Right atrium auricular region (tissue), 2 donors: Measurements from ENCODE around the gene COL17A1. TPM values are rescaled to one million over a fixed set of nuclear protein-coding genes. Genes with fewer than 3 reads are reported as not detected.

ENCODE experiments used
- DNase-seq: peaks from one replicate; pipeline ENCODE4 v3.0.0-alpha.2; 2019; ENCODE audit warnings: low spot score
- H3K27ac ChIP-seq, 2 donors: fragments of 200-600 bp; sonication (generic); 1 replicate in 1 of 2; 2 replicates in 1 of 2; pipeline ENCODE4 v1.5.1; 2016 to 2019
- H3K27me3 ChIP-seq, 2 donors: fragments of 200-600 bp; sonication (generic); one replicate each; pipeline versions ENCODE4 v1.5.1 to v1.6.0; 2017 to 2019
- H3K36me3 ChIP-seq: fragments of 200-600 bp; sonication (generic); one replicate; pipeline ENCODE4 v1.5.1; 2016
- H3K4me1 ChIP-seq, 2 donors: fragments of 200-600 bp; sonication (generic); one replicate each; pipeline versions ENCODE4 v1.5.1 to v1.6.0; 2017 to 2019
- H3K4me3 ChIP-seq, 2 donors: fragments of 200-600 bp; sonication (generic); 1 replicate in 1 of 2; 2 replicates in 1 of 2; pipeline ENCODE4 v1.5.1; 2017 to 2019; ENCODE audit warnings: mild to moderate bottlenecking in 1 of 2, moderate library complexity in 1 of 2
- H3K9me3 ChIP-seq, 2 donors: fragments of 200-600 bp; sonication (generic); one replicate each; pipeline ENCODE4 v1.5.1; 2019
- total RNA-seq, 2 donors: library from RNA; depleted of rRNA; stranded (reverse); fragments of >200 nt; gene quantifications; one replicate each; pipeline ENCODE4 v1.1.0, GENCODE V29; 2016
- TF ChIP-seq, protein P1 (sequence below), 2 donors: fragments of 200-600 bp; sonication (generic); IDR thresholded peaks; one replicate each; pipeline ENCODE4 v1.5.1; 2019; ENCODE audit warnings: antibody characterized with exemption in 2 of 2

The COL17A1 gene
- total RNA-seq, 2 donors from 2014 or later, result 0.26 to 6.2 TPM

DNA sequence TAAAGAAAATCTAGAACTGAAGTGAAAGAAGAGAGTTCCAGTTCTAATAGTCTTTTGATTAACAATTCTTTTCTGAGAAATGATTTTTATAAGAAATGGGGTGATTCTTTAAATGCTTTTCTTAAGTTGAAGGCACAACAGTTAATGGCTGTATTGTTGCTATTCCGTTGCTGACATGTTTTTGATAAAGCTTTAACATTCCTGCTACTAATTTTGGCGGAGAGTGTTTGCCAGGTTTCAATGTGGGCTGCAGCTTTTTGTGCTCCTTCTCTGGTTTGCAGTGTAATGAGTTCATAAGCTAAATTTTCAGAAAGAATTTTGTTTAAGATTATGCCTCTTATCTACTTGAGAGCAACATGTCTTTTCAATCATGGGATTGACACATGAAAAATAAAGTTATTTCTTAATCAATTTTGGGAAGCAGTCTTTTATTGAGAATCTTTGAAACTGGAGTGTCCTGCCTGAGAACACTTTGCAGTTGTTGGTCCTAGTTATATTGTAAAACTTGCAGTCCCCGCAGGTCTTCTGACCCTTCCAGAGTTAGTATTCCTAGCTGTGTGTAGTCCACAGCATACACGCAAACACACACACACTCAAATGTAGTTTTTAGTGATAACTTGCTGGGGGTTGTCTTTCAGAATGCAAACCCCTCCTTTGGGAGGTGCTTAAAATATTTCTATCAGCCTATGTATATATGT lies 56.7 kb downstream of the COL17A1 start:
- TF ChIP-seq, protein P1, sequence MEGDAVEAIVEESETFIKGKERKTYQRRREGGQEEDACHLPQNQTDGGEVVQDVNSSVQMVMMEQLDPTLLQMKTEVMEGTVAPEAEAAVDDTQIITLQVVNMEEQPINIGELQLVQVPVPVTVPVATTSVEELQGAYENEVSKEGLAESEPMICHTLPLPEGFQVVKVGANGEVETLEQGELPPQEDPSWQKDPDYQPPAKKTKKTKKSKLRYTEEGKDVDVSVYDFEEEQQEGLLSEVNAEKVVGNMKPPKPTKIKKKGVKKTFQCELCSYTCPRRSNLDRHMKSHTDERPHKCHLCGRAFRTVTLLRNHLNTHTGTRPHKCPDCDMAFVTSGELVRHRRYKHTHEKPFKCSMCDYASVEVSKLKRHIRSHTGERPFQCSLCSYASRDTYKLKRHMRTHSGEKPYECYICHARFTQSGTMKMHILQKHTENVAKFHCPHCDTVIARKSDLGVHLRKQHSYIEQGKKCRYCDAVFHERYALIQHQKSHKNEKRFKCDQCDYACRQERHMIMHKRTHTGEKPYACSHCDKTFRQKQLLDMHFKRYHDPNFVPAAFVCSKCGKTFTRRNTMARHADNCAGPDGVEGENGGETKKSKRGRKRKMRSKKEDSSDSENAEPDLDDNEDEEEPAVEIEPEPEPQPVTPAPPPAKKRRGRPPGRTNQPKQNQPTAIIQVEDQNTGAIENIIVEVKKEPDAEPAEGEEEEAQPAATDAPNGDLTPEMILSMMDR (IDR thresholded peaks at IDR 0.05), result no peak
- H3K9me3 ChIP-seq, result no peaks in the 10 kb centered on the region
- no peak overlapping the region for H3K4me3 ChIP-seq
- H3K4me1 ChIP-seq, result peaks cover 0 to 14% of the 10 kb centered on the region in 2 donors
- peak overlapping the region; percentile 68 to 89 for H3K27ac ChIP-seq
- H3K27me3 ChIP-seq, result no peaks in the 10 kb centered on the region
- H3K36me3 ChIP-seq, result peaks cover 40% of the 10 kb centered on the region
- DNase-seq, result no peak

DNA sequence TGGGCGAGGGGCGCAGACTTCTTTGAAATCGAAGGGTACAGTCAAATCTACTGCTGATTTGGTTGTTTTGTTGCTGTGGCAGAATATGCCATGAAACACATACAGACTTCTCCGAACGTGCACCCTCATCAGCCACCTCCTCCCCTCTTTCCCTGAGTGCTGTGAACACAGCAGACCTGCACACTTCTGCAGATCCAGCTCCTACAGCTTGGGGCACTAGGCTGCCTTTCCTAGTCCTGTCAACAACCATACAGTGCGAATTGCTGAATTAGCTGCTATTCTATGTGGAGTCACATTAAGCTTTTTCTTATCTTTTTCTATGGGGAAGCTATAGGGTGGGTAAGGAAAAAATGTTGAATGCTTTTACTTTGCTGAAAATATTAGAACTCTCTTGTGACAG lies 57.5 kb downstream of the COL17A1 start:
- Histone ChIP-seq H3K27ac (peak overlapping the region; percentile 68 to 89), H3K36me3 (peaks cover 48% of the 10 kb centered on the region), H3K9me3 (no peaks in the 10 kb centered on the region), H3K27me3 (no peaks in the 10 kb centered on the region), H3K4me1 (peaks cover 0 to 14% of the 10 kb centered on the region in 2 donors), H3K4me3 (no peak overlapping the region)
- TF ChIP-seq, protein P1 (IDR thresholded peaks at IDR 0.05), result peak in 1 of 2 donors; percentile 65
- DNase-seq, result no peak

DNA sequence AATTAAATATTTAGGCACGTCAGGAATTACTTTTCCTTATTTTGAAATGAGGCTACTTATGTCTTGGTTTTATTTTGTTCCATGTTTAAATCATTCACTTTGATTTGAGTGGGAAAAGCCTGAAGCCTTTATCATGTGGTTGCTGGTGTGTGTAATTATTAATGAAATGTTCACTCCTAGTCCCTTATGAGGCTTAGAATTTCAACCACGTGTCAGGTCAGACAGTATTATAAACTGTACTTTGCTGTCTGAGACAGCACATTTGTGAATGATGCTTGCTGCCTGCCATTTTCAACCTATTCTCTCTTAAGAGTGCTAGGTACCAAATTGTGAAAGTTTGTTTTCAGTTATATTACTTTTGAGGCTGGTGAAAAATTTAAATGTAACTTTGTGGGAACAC lies 58.9 kb downstream of the COL17A1 start:
- Histone ChIP-seq H3K27ac (no peak overlapping the region), H3K4me1 (peaks cover 0 to 14% of the 10 kb centered on the region in 2 donors), H3K36me3 (peaks cover 56% of the 10 kb centered on the region), H3K9me3 (no peaks in the 10 kb centered on the region), H3K4me3 (no peak overlapping the region), H3K27me3 (no peaks in the 10 kb centered on the region)
- no peak for DNase-seq
- TF ChIP-seq, protein P1 (IDR thresholded peaks at IDR 0.05), result no peak

DNA sequence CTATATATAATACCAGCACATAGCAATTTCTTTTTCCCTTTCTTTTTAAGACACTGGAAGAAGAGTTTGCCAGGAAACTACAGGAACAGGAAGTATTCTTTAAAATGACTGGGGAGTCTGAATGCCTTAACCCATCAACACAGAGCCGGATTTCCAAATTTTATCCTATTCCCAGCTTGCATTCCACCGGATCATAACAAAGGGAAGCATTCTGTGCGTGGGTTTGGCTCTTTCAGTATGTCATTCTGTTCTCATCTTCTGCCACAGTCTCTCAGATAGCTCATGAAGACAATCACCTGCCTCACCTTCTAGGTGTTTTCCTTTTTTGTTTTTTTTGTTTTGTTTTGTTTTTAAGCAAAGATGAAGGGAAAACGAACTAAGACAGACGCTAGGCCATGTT lies 60.2 kb downstream of the COL17A1 start:
- peaks cover 60% of the 10 kb centered on the region for H3K36me3 ChIP-seq
- DNase-seq, result no peak
- no peak overlapping the region for H3K4me3 ChIP-seq
- no peak overlapping the region for H3K27ac ChIP-seq
- H3K9me3 ChIP-seq, result no peaks in the 10 kb centered on the region
- no peaks in the 10 kb centered on the region for H3K27me3 ChIP-seq
- H3K4me1 ChIP-seq, result peaks cover 0 to 14% of the 10 kb centered on the region in 2 donors
- TF ChIP-seq, protein P1 (IDR thresholded peaks at IDR 0.05), result no peak

DNA sequence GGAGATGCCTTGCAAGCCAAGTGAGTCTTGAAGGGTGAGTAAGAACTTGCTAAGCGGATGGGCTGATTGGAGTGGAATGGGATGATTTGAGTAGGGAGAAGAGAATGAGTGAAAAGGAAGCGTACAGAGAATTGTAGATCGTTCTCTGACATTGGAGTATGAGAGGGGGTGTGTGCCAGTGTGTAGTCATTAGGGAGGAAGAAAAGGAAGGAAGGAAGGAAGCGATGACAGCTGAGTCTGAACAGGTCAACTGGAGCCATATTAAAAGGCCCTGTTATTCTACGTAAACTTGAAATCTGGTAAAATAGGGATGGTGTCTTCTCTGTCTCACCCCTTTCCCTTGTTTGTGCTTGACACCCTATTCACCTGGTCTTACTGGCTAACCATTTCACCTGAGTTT lies 63.7 kb downstream of the COL17A1 start:
- Histone ChIP-seq H3K9me3 (no peaks in the 10 kb centered on the region), H3K4me1 (peaks cover 0 to 4% of the 10 kb centered on the region in 2 donors), H3K4me3 (no peak overlapping the region), H3K27me3 (no peaks in the 10 kb centered on the region), H3K36me3 (peaks cover 89% of the 10 kb centered on the region), H3K27ac (no peak overlapping the region)
- no peak for DNase-seq
- TF ChIP-seq, protein P1 (IDR thresholded peaks at IDR 0.05), result no peak

DNA sequence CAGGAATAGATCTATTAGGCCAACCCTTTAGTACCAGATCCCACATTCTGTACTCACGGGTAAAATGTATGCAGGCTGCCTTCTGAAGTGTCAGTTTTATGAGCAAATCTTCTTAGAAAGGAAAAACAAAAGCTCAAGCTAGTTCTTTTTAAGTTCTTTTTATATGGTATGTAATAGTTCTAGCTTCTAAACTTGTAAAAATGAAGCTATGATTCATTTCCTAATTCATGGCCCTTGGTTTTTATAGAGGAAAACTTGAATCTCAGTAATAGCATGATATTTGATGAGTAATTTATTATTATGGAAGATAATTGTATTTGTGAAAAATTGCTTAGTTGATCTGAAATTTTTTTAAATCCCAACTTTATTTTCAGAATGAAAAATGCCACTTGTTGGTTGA lies 64.4 kb downstream of the COL17A1 start:
- Histone ChIP-seq H3K4me1 (peaks cover 0 to 4% of the 10 kb centered on the region in 2 donors), H3K27ac (no peak overlapping the region), H3K9me3 (no peaks in the 10 kb centered on the region), H3K36me3 (peaks cover 91% of the 10 kb centered on the region), H3K4me3 (no peak overlapping the region), H3K27me3 (no peaks in the 10 kb centered on the region)
- DNase-seq, result no peak
- TF ChIP-seq, protein P1 (IDR thresholded peaks at IDR 0.05), result no peak
